ENCODE results near the gene NOTCH2.

NOTCH2 gene

DNA sequence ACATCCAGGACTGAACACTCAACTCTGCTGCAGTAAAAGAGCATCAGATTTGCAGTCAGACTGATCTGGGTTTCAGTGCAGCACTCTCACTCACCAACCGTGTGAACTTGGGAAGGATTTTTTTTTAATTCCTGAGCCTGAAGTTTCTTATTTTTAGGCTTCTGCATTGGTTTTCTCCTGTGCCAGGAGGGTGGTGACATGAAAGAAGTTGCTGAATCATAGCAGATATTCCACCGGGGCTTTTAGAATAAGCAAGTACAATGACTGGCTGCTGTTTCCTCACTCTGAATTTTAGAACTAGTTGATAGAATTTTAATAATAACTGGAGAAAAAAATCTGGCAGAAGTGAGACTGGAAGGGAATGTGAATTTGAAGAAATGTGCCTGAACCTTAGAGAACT is 184.8 kb downstream of the NOTCH2 start:
- TF ChIP-seq CTCF (conservative IDR thresholded peaks at IDR 0.05) = no peak
- no peak for TF ChIP-seq ZFX (IDR thresholded peaks at IDR 0.05)
- no peak overlapping the region for H3K27ac ChIP-seq

- no peak for TF ChIP-seq ZFX (IDR thresholded peaks at IDR 0.05)
- TF ChIP-seq CTCF (conservative IDR thresholded peaks at IDR 0.05) = no peak
- no peak overlapping the region for H3K27ac ChIP-seq
Measured at GRCh38 chr1:119883826-119884225, 185.6 kb downstream of the NOTCH2 start.

DNA sequence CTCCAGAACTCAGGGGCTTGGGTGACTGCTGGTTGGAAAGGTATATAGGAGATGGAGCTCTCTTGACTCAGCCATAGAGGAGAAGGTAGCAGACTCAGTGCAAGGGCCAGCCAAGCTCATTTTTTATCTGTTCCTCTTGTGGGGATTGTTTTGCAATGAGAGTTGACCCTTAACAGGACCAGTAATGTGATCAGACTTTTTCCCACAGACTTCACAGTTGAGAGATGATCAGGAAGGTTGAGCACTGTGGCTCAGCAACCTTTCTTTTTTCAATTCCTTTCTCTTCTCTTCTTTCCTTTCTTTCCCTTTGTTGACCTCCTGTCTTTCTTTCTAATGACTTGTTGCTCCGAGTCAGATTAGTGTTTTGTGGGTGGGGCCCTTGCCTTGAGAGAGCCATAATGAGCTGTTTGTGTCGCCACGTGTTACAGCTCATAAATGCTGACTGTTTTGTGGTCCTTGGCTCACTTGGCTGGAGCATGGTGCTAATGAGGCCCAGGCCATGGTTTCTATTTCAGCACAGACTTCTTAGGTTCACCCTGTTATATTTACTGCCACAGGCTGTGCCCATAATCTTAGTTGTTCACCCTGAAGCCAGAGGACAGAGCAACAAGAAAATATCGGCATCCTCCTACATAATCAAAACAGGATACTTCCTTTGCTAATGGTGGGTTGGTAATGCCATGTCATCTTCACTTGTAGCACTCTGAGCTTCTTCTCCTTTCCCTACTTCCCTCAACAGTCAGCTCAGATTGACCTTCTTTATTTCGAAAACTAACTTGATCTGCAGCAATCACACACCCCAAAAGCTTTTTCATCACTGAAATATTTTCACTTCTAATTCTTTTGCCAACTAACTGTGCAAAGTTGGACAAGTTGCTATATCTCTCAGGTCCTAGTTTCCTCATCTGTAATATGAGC is 187.1 kb downstream of the NOTCH2 start:
- no peak overlapping the region for H3K27ac ChIP-seq
- TF ChIP-seq CTCF (conservative IDR thresholded peaks at IDR 0.05) = no peak
- TF ChIP-seq ZFX (IDR thresholded peaks at IDR 0.05) = no peak

- no peak for TF ChIP-seq CTCF (conservative IDR thresholded peaks at IDR 0.05)
- no peak overlapping the region for H3K27ac ChIP-seq
Measured at GRCh38 chr1:119879510-119880434, 189.7 kb downstream of the NOTCH2 start.

GRCh38 chr1:119878171-119878570 is 191.3 kb downstream of the NOTCH2 start:
- TF ChIP-seq ZFX (IDR thresholded peaks at IDR 0.05) (no peak), CTCF (conservative IDR thresholded peaks at IDR 0.05) (no peak)
- no peak overlapping the region for H3K27ac ChIP-seq

- no peak overlapping the region for H3K27ac ChIP-seq
- TF ChIP-seq ZFX (IDR thresholded peaks at IDR 0.05) (no peak), CTCF (conservative IDR thresholded peaks at IDR 0.05) (no peak)
Measured at GRCh38 chr1:119874186-119874585, 195.3 kb downstream of the NOTCH2 start.

Data from C4-2B (cell line).